Stimulated activated CD8-positive, alpha-beta memory T cell treated with anti-CD3 and anti-CD28 coated beads, Interleukin-12 subunit alpha, Interleukin-12 subunit beta, amount 100 ng/mL, for 24 hours (primary cell): ENCODE results near the gene CASKIN2.

Experiments
- DNase-seq: peaks from one replicate; pipeline ENCODE4 v3.0.0-alpha.2; 2020; ENCODE audit errors: extremely low read depth

The CASKIN2 gene, protein sequence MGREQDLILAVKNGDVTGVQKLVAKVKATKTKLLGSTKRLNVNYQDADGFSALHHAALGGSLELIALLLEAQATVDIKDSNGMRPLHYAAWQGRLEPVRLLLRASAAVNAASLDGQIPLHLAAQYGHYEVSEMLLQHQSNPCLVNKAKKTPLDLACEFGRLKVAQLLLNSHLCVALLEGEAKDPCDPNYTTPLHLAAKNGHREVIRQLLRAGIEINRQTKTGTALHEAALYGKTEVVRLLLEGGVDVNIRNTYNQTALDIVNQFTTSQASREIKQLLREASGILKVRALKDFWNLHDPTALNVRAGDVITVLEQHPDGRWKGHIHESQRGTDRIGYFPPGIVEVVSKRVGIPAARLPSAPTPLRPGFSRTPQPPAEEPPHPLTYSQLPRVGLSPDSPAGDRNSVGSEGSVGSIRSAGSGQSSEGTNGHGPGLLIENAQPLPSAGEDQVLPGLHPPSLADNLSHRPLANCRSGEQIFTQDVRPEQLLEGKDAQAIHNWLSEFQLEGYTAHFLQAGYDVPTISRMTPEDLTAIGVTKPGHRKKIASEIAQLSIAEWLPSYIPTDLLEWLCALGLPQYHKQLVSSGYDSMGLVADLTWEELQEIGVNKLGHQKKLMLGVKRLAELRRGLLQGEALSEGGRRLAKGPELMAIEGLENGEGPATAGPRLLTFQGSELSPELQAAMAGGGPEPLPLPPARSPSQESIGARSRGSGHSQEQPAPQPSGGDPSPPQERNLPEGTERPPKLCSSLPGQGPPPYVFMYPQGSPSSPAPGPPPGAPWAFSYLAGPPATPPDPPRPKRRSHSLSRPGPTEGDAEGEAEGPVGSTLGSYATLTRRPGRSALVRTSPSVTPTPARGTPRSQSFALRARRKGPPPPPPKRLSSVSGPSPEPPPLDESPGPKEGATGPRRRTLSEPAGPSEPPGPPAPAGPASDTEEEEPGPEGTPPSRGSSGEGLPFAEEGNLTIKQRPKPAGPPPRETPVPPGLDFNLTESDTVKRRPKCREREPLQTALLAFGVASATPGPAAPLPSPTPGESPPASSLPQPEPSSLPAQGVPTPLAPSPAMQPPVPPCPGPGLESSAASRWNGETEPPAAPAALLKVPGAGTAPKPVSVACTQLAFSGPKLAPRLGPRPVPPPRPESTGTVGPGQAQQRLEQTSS (N-terminal part only)

GRCh38 chr17:75515496-75516254 lies at the start of gene CASKIN2:
Gene CASKIN2, minus strand, starts transcription at chr17:75515537. Its CDS starts 1,733 bp downstream, at chr17:75513804.
- peak; percentile 61 for DNase-seq

DNA sequence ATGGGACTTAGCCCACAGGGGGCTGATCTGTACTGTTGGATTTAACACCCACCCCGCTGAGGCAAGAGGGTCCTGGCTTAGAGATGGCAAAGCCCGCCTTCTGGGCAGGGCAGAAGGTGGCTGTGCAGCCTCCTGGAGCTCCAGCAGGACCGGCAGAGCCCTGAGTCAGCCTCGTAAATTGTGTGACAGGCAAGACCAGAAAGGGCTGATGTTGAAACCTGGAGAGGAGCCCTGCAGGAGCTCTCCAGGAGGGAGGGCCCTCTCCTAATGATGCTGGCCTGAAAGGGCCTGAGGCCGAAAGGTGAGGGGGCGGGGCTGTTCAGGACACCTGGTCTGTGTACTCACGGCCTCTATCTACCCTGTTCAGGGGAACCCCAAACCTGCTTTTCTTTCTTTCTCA lies 49.7 kb upstream of the CASKIN2 start:
- no peak for DNase-seq

- no peak for DNase-seq
These were observed 48.9 kb upstream of the CASKIN2 start for GRCh38 chr17:75564195-75564594.

DNA sequence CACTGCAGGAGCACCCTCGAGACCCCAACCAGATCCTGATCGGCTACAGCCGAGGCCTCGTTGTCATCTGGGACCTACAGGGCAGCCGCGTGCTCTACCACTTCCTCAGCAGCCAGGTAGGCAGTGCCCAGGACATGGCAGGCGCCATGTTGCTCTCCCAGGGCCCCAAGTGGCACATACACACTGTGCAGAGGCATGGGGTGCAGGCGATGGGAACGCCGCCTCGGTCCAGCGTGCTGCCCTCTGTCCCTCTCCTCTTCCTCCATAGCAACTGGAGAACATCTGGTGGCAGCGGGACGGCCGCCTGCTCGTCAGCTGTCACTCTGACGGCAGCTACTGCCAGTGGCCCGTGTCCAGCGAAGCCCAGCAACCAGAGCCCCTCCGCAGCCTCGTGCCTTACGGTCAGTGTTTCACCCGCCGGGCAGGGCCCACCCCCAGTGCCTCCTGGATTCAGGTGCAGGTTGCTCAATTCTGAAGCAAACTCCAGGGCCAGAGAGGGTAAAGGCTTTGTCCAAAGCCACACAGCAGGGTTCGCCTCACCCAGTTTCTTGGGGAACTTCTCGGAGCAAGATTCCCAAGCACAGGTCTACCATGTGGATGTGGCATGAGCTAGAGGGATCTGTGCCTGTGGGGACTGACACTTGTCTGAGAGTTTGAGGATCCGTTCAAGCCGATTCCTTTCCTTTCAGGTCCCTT lies 47.9 kb upstream of the CASKIN2 start:
- no peak for DNase-seq

DNA sequence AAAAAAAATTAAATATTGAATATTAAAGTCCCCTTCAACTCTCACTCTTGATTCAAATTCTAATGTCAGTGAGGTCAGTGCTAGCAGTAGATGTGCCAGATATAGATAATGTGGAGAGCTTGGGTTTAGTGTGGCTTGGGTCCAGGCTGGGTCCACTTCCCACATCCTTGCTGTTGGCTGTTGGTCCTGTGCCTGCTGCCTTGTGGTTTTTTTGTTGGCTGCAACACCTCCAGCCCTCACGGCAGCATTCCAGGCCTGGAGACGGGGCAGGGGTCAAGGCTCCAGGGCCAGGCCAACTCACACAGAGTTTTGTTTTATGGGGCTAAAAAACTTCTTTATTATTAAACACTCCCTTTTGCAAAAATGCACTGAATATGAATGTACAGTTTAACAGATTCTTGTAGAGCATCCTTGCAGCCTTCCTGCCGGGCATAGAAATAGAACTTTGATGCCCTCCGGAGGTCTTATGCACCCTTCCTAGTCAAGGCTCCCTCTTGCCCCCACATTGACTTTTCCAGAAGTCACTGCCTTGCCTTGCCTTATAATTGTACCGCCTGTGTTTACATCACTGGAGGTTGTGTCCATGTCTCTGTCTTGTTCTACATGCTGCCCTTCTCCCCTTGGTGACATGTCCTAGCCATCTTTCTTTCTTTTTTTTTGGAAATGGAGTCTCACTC lies 46.7 kb upstream of the CASKIN2 start:
- DNase-seq = no peak

- DNase-seq = no peak
These were observed 44.7 kb upstream of the CASKIN2 start for GRCh38 chr17:75559958-75560533.

- no peak for DNase-seq
These were observed 43.6 kb upstream of the CASKIN2 start for GRCh38 chr17:75558666-75559530.

- no peak for DNase-seq
These were observed 42.7 kb upstream of the CASKIN2 start for GRCh38 chr17:75557852-75558665.

DNA sequence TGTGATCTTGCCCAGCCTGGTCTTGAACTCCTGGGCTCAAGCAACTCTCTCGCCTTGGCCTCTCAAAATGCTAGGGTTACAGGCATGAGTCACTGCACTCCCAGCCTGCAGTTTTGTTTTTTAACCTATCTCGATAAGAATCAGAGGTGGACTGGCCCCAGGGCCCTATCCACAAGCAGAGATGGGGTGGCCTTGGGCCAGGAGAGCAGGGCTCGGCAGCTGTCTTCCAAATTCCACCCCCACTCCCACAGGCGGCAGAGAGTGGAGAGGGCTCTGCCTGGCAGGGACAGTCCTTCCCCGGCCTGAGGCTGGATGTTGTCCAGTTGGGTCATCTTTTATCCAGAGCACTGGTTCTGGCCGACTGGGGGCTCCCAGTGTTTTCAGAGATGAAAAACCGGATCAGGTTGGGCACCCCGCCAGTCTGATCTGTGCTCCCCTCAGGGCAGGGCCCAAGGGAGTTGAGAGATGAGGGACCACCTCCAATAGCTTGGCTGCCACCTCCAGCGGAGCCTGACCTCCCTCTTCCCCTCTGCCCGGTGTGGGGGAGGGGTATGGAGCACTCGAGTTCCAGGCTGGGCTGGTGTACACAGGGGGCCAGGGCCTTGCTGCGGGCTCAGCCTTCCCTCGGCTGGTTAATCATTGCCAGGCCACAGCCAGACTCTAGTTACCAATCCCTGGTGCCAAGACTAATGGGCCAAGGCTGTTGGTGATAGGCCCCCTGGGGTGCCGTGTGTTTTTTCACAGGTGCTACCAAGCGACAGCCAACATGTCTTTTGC lies 41.9 kb upstream of the CASKIN2 start:
- DNase-seq = no peak

DNA sequence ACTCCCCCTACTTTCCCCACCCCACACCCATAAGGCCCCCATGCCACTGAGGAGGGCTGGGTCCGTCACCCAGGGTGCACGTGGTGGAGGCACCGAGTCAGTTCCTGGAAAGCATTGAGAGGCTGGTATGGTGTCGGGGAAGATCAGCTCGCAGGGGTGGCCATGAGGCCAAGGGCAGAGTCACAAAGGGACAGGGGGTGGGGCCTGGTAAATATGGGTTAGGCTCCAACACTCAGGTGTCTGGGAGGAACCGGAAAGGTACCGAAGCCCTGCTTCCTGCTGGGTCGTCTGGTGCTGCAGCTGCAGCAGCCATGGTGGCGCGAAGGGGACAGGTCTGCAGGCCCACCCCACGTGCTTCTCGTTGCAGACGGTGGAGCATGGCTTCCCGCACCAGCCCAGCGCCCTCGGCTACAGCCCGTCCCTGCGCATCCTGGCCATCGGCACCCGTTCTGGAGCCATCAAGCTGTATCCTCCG lies 40.4 kb upstream of the CASKIN2 start:
- DNase-seq = no peak

DNA sequence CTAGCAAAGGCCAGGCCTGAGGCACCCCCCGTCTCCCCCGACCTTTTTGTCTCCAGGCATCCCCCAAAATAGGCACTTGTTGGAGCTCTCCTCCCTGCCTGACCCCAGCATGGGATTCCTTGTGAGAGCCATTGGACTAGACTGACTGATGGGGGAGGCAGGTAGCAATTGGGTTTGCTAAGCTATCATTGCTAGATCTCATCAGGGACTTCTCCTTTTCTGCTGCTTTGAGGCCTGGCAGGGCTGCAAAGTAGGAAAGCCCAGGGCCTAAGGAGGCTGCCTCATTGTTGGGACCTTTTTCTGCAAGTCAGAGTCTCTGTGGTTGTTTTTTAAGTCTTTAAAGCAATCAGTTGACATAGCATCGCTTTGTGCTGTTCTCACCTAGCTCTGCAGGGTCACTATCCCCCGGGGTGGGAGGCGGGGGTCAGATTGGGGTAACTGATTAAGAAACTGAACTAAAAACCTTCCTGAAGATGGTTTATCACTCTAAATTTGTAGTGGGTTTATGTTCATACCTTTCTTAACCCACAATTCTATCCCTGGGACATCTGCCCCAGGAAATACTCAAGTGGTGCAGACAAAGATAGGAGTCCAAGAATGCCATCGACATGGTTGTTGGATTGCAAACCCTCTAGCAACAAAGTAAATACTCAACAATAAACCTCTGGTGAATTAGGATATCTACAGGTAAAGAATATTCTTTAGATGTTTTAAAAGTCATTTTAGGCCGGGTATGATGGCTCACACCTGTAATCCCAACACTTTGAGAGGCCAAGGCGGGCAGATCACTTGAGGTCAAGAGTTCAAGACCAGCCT lies 38.2 kb upstream of the CASKIN2 start:
- no peak for DNase-seq

DNA sequence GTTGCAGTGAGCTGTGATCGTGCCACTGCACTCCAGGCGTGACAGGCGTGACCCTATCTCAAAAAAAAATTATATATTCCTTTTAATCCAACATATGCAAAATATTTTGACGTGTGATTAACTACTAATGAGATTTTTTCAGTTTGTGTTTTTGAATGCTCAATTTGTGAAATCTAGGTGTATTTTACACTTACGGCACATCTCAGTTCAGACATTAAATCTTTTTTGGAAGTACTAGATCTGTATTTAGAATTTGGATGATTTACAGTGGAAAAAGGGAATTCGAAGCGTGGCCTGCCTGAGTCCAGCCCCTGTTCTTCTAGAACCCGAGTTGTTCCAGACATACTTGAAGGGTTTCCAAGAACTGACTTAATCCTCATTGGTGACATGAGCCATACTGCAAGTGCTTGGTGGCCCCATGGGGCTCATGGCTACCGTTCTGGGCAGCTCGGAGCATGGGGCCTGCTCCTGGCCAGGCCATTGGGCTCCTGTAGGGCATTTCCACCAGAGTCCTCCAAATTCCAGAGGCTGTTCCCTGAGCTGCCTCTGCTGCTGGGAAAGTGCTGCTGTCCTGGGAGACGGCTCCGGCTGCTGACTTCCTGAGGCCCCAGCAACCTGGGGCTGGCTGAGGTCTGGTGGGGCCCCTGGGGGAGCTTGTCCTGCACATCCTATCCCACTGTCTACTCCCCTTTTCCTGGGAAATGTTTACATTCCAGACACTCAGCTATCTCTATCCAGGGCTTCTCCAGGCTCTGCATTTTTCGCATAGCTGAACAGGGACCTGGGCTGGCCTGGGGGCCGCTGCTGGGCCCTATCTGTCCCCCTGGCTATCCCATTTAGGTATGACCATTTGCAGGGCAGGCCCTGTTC lies 37.3 kb upstream of the CASKIN2 start:
- DNase-seq = no peak

DNA sequence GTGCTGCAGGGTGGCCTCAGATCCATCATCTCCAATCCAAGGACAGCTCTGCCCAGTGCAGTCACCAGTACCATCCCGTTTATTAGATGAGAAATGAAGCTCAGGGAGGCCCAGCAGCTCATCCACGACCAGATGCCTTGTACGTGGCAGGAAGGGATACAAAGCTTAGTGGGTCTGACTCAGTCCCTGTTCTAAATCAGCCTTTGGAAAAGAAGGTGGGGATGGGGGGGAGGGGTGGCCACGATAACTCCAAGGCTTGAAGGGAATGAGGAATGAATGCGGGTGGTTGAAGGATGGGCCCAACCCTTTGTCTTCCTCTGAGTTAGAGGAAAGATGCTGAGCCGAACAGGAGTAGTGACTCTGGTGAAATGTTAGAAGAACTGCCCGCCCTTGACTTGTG lies 35.9 kb upstream of the CASKIN2 start:
- no peak for DNase-seq

DNA sequence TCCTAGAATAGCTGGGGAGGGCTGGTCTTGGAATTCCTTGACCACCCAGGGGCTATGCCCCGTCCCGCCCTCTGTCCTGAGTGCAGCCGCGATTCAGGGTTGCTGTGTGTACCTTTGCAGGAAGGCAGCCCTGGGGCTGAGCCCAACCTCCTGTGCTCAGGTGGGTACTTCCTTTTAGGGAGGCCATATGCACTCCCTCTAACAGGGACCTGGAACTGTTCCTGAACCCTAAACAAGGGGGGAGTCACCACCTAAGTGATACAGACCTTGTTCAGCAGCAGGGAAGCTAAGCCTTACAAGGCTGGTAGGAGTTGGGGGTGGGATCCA lies 34.8 kb upstream of the CASKIN2 start:
- no peak for DNase-seq
